ENCODE measurements around the gene SMTNL1.
A peak's percentile ranks its signal among the peaks of the same experiment; 100 is the strongest.

The SMTNL1 gene

GRCh38 chr11:57496109-57496820 is 41.1 kb upstream of the SMTNL1 start:
- no peak for DNase-seq (ENCODE audit: low read depth)
- TF ChIP-seq, protein P1, sequence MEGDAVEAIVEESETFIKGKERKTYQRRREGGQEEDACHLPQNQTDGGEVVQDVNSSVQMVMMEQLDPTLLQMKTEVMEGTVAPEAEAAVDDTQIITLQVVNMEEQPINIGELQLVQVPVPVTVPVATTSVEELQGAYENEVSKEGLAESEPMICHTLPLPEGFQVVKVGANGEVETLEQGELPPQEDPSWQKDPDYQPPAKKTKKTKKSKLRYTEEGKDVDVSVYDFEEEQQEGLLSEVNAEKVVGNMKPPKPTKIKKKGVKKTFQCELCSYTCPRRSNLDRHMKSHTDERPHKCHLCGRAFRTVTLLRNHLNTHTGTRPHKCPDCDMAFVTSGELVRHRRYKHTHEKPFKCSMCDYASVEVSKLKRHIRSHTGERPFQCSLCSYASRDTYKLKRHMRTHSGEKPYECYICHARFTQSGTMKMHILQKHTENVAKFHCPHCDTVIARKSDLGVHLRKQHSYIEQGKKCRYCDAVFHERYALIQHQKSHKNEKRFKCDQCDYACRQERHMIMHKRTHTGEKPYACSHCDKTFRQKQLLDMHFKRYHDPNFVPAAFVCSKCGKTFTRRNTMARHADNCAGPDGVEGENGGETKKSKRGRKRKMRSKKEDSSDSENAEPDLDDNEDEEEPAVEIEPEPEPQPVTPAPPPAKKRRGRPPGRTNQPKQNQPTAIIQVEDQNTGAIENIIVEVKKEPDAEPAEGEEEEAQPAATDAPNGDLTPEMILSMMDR (IDR thresholded peaks at IDR 0.05; ENCODE audit: control insufficient read depth, extremely low read depth, insufficient read depth), result no peak

DNA sequence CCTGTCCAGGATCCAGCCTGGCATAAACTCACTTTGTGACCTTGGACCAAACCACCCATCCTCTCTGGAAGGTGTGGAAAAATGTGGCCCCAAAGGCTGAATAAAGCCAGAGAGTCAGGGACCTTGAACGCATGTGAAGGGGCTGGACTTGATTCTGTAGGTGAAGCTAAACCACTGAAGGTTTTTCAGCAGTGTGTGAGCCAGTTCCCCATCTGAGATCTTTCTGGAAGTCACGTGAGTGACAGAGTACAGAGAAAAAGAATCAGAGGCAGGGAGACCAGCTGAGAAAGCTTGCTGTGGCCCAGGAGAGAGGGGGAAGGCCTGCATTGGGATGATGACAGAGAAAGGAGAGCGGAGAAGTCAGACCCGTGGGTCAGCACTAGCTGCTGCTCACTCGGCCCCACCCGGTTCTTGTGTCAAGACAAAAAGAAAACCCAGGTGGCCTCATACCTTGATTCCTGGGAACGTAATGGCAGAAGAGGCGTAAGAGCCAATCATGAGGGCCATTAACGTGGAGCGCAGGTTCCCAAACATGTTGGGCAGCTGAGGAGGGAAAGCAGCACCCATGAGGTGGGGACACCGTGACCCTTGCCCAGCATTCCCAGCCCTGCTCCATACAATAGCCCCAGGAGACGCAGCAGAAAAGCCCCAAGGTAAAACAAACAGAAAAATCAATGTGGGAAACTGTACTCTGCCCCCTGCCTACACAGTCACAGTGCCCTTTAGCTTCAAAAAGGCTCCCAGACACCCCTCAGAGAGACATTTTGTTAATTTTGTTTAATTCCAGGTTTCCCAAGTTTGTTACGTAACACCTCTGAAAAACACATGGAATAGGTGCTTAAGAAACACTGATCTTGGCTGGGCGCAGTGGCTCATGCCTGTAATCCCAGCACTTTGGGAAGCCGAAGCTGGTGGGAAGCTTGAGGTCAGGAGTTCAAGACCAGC is 39.8 kb upstream of the SMTNL1 start:
- DNase-seq (ENCODE audit: low read depth), result no peak
- TF ChIP-seq, protein P1 (IDR thresholded peaks at IDR 0.05; ENCODE audit: control insufficient read depth, extremely low read depth, insufficient read depth), result no peak

More at GRCh38 chr11:57496109-57496820, 41.1 kb upstream of the SMTNL1 start:
- no peak overlapping the region for H3K4me3 ChIP-seq (ENCODE audit: low read depth, low read length)

GRCh38 chr11:57498540-57498939 is 38.9 kb upstream of the SMTNL1 start:
- no peak for DNase-seq (ENCODE audit: low read depth)
- H3K4me3 ChIP-seq (ENCODE audit: low read depth, low read length), result no peak overlapping the region
- TF ChIP-seq, protein P1 (IDR thresholded peaks at IDR 0.05; ENCODE audit: control insufficient read depth, extremely low read depth, insufficient read depth), result no peak

More for the DNA sequence above, 39.8 kb upstream of the SMTNL1 start:
- H3K4me3 ChIP-seq (ENCODE audit: low read depth, low read length), result no peak overlapping the region

DNA sequence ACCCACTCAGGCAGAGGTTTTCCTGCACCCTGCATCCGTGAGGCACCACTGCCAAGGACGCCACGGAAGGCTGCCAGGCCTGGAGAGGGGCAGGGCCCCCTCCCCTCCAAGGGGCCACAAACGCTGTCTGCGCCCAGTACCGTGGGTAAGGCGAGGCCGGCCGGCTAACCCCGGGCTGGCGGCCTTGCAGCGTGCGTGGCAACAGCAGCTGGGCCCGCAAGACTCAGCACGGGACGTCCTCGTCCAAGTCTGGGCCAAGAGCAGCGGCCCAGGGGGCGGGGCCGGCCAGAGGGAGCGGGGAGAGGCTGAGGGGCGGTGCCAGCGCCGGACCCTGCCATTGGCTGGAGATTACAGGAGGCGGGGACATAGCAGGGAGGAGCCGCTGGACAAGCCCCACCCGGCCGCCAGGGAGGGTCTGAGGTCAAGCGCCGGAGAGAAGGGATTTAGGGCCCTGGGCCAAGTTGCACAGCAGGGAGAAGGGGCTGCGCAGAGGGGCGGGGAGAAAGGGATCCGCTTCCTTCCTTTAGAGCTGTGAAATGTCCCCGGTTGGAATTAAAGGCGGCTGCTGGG is 37.9 kb upstream of the SMTNL1 start:
- TF ChIP-seq, protein P1 (IDR thresholded peaks at IDR 0.05; ENCODE audit: control insufficient read depth, extremely low read depth, insufficient read depth), result no peak
- H3K4me3 ChIP-seq (ENCODE audit: low read depth, low read length), result 0 out of 2 replicates have a peak overlapping the region, but pooled peaks have one; percentile 21
- DNase-seq (ENCODE audit: low read depth), result peak; percentile 88

DNA sequence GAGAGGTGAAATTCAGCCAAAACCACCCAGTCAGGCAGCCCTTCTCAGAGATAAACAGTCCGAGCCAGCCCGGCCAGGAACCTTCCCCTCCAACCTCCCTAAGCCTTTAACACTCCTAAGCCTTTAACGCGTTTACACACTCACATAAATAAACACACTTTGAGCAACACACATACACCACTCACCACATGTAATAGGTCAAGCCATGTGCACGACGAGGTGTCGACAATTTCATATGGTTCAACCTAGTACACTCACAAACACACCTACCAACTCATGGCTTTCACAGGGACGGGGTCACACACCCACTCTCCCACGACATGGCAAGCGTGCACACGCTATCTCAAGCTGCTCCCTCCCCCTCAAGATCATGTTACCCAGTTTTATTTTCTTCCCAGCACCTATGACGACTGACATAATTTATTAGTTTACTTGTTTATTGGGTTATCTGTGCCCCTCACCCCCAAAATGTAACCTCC is 37.4 kb upstream of the SMTNL1 start:
- TF ChIP-seq, protein P1 (IDR thresholded peaks at IDR 0.05; ENCODE audit: control insufficient read depth, extremely low read depth, insufficient read depth), result no peak
- H3K4me3 ChIP-seq (ENCODE audit: low read depth, low read length), result 0 out of 2 replicates have a peak overlapping the region, but pooled peaks have one; percentile 21

GRCh38 chr11:57500515-57500914 is 36.9 kb upstream of the SMTNL1 start:
- TF ChIP-seq, protein P1 (IDR thresholded peaks at IDR 0.05; ENCODE audit: control insufficient read depth, extremely low read depth, insufficient read depth), result no peak
- H3K4me3 ChIP-seq (ENCODE audit: low read depth, low read length), result no peak overlapping the region
- DNase-seq (ENCODE audit: low read depth), result no peak

More for the DNA sequence above, 37.4 kb upstream of the SMTNL1 start:
- no peak for DNase-seq (ENCODE audit: low read depth)

Measured in LNCaP clone FGC (cell line).